Mesenchymal stem cell (in vitro differentiated cells and primary cell): ENCODE measurements around the gene ABITRAM.

Source experiments
- DNase-seq: peaks from one replicate; pipeline ENCODE4 v3.0.0-alpha.2; 2013
- H2AFZ ChIP-seq: one replicate; pipeline ENCODE4 v1.6.1; 2013; ENCODE audit warnings: low read depth, mild to moderate bottlenecking, control low read depth, inconsistent platforms, low read length, moderate library complexity
- H2AK5ac ChIP-seq: 2 replicates; pipeline ENCODE4 v1.6.1; 2013; ENCODE audit warnings: low read length, moderate library complexity, mild to moderate bottlenecking, inconsistent platforms; ENCODE audit not compliant: severe bottlenecking
- H2BK120ac ChIP-seq: one replicate; pipeline ENCODE4 v1.6.1; 2013; ENCODE audit warnings: low read depth, mild to moderate bottlenecking, inconsistent platforms, low read length, moderate library complexity
- H2BK12ac ChIP-seq, 2 experiments: one replicate each; pipeline ENCODE4 v1.6.1; 2013; ENCODE audit warnings: inconsistent platforms in 2 of 2, low read length in 2 of 2, mild to moderate bottlenecking in 2 of 2, moderate library complexity in 2 of 2, control low read depth in 1 of 2
- H2BK15ac ChIP-seq: one replicate; pipeline ENCODE4 v1.6.1; 2013; ENCODE audit warnings: mild to moderate bottlenecking, low read depth, inconsistent platforms; ENCODE audit not compliant: poor library complexity, severe bottlenecking
- H2BK5ac ChIP-seq: 2 replicates; pipeline ENCODE4 v1.6.1; 2013; ENCODE audit warnings: low read depth, mild to moderate bottlenecking, low read length, control low read depth, inconsistent platforms; ENCODE audit not compliant: poor library complexity, severe bottlenecking
- H3K14ac ChIP-seq, 2 experiments: one replicate each; pipeline ENCODE4 v1.6.1; 2013; ENCODE audit warnings: inconsistent platforms in 2 of 2, low read length in 2 of 2, control low read depth in 1 of 2, mild to moderate bottlenecking in 1 of 2, moderate library complexity in 1 of 2
- H3K18ac ChIP-seq, 2 experiments: one replicate each; pipeline ENCODE4 v1.6.1; 2013; ENCODE audit warnings: inconsistent platforms in 2 of 2, low read length in 2 of 2, control low read depth in 1 of 2, low read depth in 1 of 2, mild to moderate bottlenecking in 1 of 2
- H3K23ac ChIP-seq, 2 experiments: one replicate each; pipeline ENCODE4 v1.6.1; 2013; ENCODE audit warnings: inconsistent platforms in 2 of 2, low read length in 2 of 2, mild to moderate bottlenecking in 2 of 2, moderate library complexity in 2 of 2, control low read depth in 1 of 2
- H3K27ac ChIP-seq: 2 replicates; pipeline ENCODE4 v1.5.1; 2013; ENCODE audit warnings: mild to moderate bottlenecking, moderate library complexity, low read length, control low read depth, inconsistent platforms; ENCODE audit not compliant: poor library complexity, severe bottlenecking
- H3K27me3 ChIP-seq, 2 experiments: 2 replicates each; pipeline versions ENCODE4 v1.6.1 to v1.7.0; 2013; ENCODE audit warnings: low read length in 2 of 2, mild to moderate bottlenecking in 2 of 2, moderate library complexity in 2 of 2, control low read depth in 1 of 2, inconsistent platforms in 1 of 2; ENCODE audit not compliant: control insufficient read depth in 1 of 2, insufficient read depth in 1 of 2
- H3K36me3 ChIP-seq, 2 experiments: 2 replicates each; pipeline versions ENCODE4 v1.6.1 to v1.7.0; 2013; ENCODE audit warnings: low read length in 2 of 2, control low read depth in 1 of 2, inconsistent platforms in 1 of 2, low read depth in 1 of 2, mild to moderate bottlenecking in 1 of 2; ENCODE audit not compliant: insufficient read depth in 2 of 2, control insufficient read depth in 1 of 2
- H3K4ac ChIP-seq, 2 experiments: one replicate each; pipeline ENCODE4 v1.6.1; 2013; ENCODE audit warnings: inconsistent platforms in 2 of 2, low read length in 2 of 2, mild to moderate bottlenecking in 2 of 2, moderate library complexity in 2 of 2, control low read depth in 1 of 2, low read depth in 1 of 2
- H3K4me1 ChIP-seq: 2 replicates; pipeline ENCODE4 v1.6.1; 2013; ENCODE audit warnings: low read depth, low read length, control low read depth; ENCODE audit not compliant: control insufficient read depth, insufficient read depth
- H3K4me2 ChIP-seq: 2 replicates; pipeline ENCODE4 v1.6.1; 2013; ENCODE audit warnings: low read length, mild to moderate bottlenecking, inconsistent platforms; ENCODE audit not compliant: poor library complexity, severe bottlenecking
- H3K4me3 ChIP-seq, 2 experiments: 2 replicates each; pipeline versions ENCODE4 v1.5.1 to v1.7.0; 2013; ENCODE audit warnings: low read length in 2 of 2, mild to moderate bottlenecking in 2 of 2, control low read depth in 1 of 2, low read depth in 1 of 2; ENCODE audit not compliant: insufficient read depth in 1 of 2
- H3K79me1 ChIP-seq: replicated peaks from 2 replicates; pipeline ENCODE4 v1.6.1; 2013; ENCODE audit warnings: mild to moderate bottlenecking, control low read depth, low read length, inconsistent platforms; ENCODE audit not compliant: poor library complexity, severe bottlenecking
- H3K9ac ChIP-seq: 2 replicates; pipeline ENCODE4 v1.7.0; 2013; ENCODE audit warnings: mild to moderate bottlenecking, low read length, moderate library complexity
- H3K9me3 ChIP-seq: 2 replicates; pipeline ENCODE4 v1.7.0; 2013; ENCODE audit warnings: mild to moderate bottlenecking, low read length; ENCODE audit not compliant: control insufficient read depth
- H4K8ac ChIP-seq: one replicate; pipeline ENCODE4 v1.6.1; 2013; ENCODE audit warnings: inconsistent platforms, mild to moderate bottlenecking, low read length, moderate library complexity
- H4K91ac ChIP-seq: one replicate; pipeline ENCODE4 v1.6.1; 2013; ENCODE audit warnings: mild to moderate bottlenecking, low read length, inconsistent platforms
- WGBS: methylation state at CpG from one replicate; pipeline ENCODE4 v1.1.7; 2013; ENCODE audit warnings: mixed read lengths; 5-methylcytosine and 5-hydroxymethylcytosine counted together

Gene ABITRAM

GRCh38 chr9:108972626-108973209 is 38.5 kb downstream of the ABITRAM start:
- H2BK12ac ChIP-seq, result no peak overlapping the region
- H2AK5ac ChIP-seq, result no peak overlapping the region
- H3K4me2 ChIP-seq, result no peak overlapping the region
- no peak overlapping the region for H2BK120ac ChIP-seq
- H2BK15ac ChIP-seq, result no peak overlapping the region
- H3K9me3 ChIP-seq, result peaks cover 7% of the 10 kb centered on the region
- 91% methylated on average over 1 of the region's 2 CpGs for WGBS
- no peak overlapping the region for H3K18ac ChIP-seq
- H3K4me3 ChIP-seq, result no peak overlapping the region
- no peak overlapping the region for H3K23ac ChIP-seq
- peaks cover 11% of the 10 kb centered on the region for H3K79me1 ChIP-seq
- H3K36me3 ChIP-seq, result peaks cover 11 to 55% of the 10 kb centered on the region in 2 experiments
- H4K91ac ChIP-seq, result no peak overlapping the region
- H3K9ac ChIP-seq, result no peak overlapping the region
- no peak overlapping the region for H2BK5ac ChIP-seq
- no peaks in the 10 kb centered on the region for H3K27me3 ChIP-seq
- H3K4ac ChIP-seq, result no peak overlapping the region
- no peak for DNase-seq
- no peak overlapping the region for H3K27ac ChIP-seq
- no peak overlapping the region for H4K8ac ChIP-seq
- H2AFZ ChIP-seq, result no peak overlapping the region
- no peaks in the 10 kb centered on the region for H3K4me1 ChIP-seq
- H3K14ac ChIP-seq, result no peak overlapping the region

GRCh38 chr9:108973895-108974294 is 39.7 kb downstream of the ABITRAM start:
- no peak overlapping the region for H2BK120ac ChIP-seq
- H3K14ac ChIP-seq, result no peak overlapping the region
- no peaks in the 10 kb centered on the region for H3K27me3 ChIP-seq
- 81% methylated on average over 3 of the region's 5 CpGs for WGBS
- H3K9me3 ChIP-seq, result peaks cover 7% of the 10 kb centered on the region
- H2BK15ac ChIP-seq, result no peak overlapping the region
- no peak overlapping the region for H2AFZ ChIP-seq
- H3K36me3 ChIP-seq, result peaks cover 11 to 56% of the 10 kb centered on the region in 2 experiments
- H2AK5ac ChIP-seq, result no peak overlapping the region
- H3K79me1 ChIP-seq, result peaks cover 12% of the 10 kb centered on the region
- no peak overlapping the region for H3K9ac ChIP-seq
- no peak overlapping the region for H3K4me3 ChIP-seq
- H3K4me1 ChIP-seq, result no peaks in the 10 kb centered on the region
- no peak overlapping the region for H2BK5ac ChIP-seq
- DNase-seq, result no peak
- no peak overlapping the region for H3K4ac ChIP-seq
- no peak overlapping the region for H4K8ac ChIP-seq
- no peak overlapping the region for H3K27ac ChIP-seq
- no peak overlapping the region for H3K23ac ChIP-seq
- no peak overlapping the region for H2BK12ac ChIP-seq
- H3K4me2 ChIP-seq, result no peak overlapping the region
- no peak overlapping the region for H3K18ac ChIP-seq
- no peak overlapping the region for H4K91ac ChIP-seq

GRCh38 chr9:108978205-108978604 is 44.0 kb downstream of the ABITRAM start:
- H3K4me2 ChIP-seq, result no peak overlapping the region
- no peak overlapping the region for H2BK5ac ChIP-seq
- H3K4me3 ChIP-seq, result no peak overlapping the region
- no peak for DNase-seq
- H3K9ac ChIP-seq, result no peak overlapping the region
- no peak overlapping the region for H2BK120ac ChIP-seq
- H4K91ac ChIP-seq, result no peak overlapping the region
- H2AK5ac ChIP-seq, result no peak overlapping the region
- no peak overlapping the region for H3K23ac ChIP-seq
- peaks cover 11 to 62% of the 10 kb centered on the region in 2 experiments for H3K36me3 ChIP-seq
- no peaks in the 10 kb centered on the region for H3K27me3 ChIP-seq
- H2AFZ ChIP-seq, result no peak overlapping the region
- H3K4ac ChIP-seq, result no peak overlapping the region
- H3K9me3 ChIP-seq, result no peaks in the 10 kb centered on the region
- H4K8ac ChIP-seq, result no peak overlapping the region
- H3K79me1 ChIP-seq, result peaks cover 19% of the 10 kb centered on the region
- H2BK15ac ChIP-seq, result no peak overlapping the region
- no peak overlapping the region for H2BK12ac ChIP-seq
- no peak overlapping the region for H3K14ac ChIP-seq
- WGBS, result 91% methylated on average over 1 of the region's 1 CpG
- H3K27ac ChIP-seq, result no peak overlapping the region
- H3K4me1 ChIP-seq, result no peaks in the 10 kb centered on the region
- no peak overlapping the region for H3K18ac ChIP-seq

- H3K27ac ChIP-seq, result no peak overlapping the region
- no peaks in the 10 kb centered on the region for H3K4me1 ChIP-seq
- H3K14ac ChIP-seq, result no peak overlapping the region
- no peak overlapping the region for H3K4me3 ChIP-seq
- H3K4ac ChIP-seq, result no peak overlapping the region
- no peak overlapping the region for H4K8ac ChIP-seq
- H2BK5ac ChIP-seq, result no peak overlapping the region
- DNase-seq, result no peak
- H3K36me3 ChIP-seq, result peaks cover 9 to 77% of the 10 kb centered on the region in 2 experiments
- H3K23ac ChIP-seq, result no peak overlapping the region
- no peaks in the 10 kb centered on the region for H3K9me3 ChIP-seq
- 100% methylated on average over 2 of the region's 2 CpGs for WGBS
- no peak overlapping the region for H2BK120ac ChIP-seq
- no peak overlapping the region for H2AK5ac ChIP-seq
- no peak overlapping the region for H3K9ac ChIP-seq
- H3K18ac ChIP-seq, result no peak overlapping the region
- peaks cover 22% of the 10 kb centered on the region for H3K79me1 ChIP-seq
- H3K27me3 ChIP-seq, result no peaks in the 10 kb centered on the region
- no peak overlapping the region for H2BK12ac ChIP-seq
- no peak overlapping the region for H3K4me2 ChIP-seq
- H2AFZ ChIP-seq, result no peak overlapping the region
- no peak overlapping the region for H2BK15ac ChIP-seq
- no peak overlapping the region for H4K91ac ChIP-seq
Measured at GRCh38 chr9:108980893-108981292, 46.7 kb downstream of the ABITRAM start.
